ENCODE measurements around the gene CDKAL1.

- TF ChIP-seq ZFP3 (CRISPR knock-in tag; IDR thresholded peaks at IDR 0.05) (no peak), ZNF8 (CRISPR knock-in tag; IDR thresholded peaks at IDR 0.05) (no peak)
Observed at GRCh38 chr6:20746805-20747558, 212.7 kb downstream of the CDKAL1 start.

Data from SK-N-SH treated with all-trans-retinoic acid at 6 μM for 48 hours (cell line).